DND-41 (cell line): ENCODE measurements around the gene CD82.

Experiments used
- ATAC-seq: fragments of 200-7000 bp; cut with Tn5 transposase; 3 replicates; pipeline ENCODE4 v1.9.1; 2021; ENCODE audit warnings: low read depth; ENCODE audit not compliant: insufficient read depth
- DNase-seq: peaks from one replicate; pipeline ENCODE4 v3.0.0-alpha.2; 2020
- H2AFZ ChIP-seq: 2 replicates; pipeline ENCODE4 v1.6.0; 2012; ENCODE audit warnings: low read depth, low read length
- H3K27ac ChIP-seq: 2 replicates; pipeline ENCODE4 v1.5.1; 2012; ENCODE audit warnings: low read length, inconsistent platforms
- H3K27me3 ChIP-seq: fragments of 200-600 bp; sonication (generic); 2 replicates; pipeline ENCODE4 v1.6.0; 2012; ENCODE audit warnings: low read length, mild to moderate bottlenecking, inconsistent platforms; ENCODE audit not compliant: insufficient read depth, poor library complexity
- H3K36me3 ChIP-seq: 2 replicates; pipeline ENCODE4 v1.5.1; 2012; ENCODE audit warnings: low read length, inconsistent platforms; ENCODE audit not compliant: insufficient read depth
- H3K4me1 ChIP-seq: 2 replicates; pipeline ENCODE4 v1.5.1; 2012; ENCODE audit warnings: mild to moderate bottlenecking, low read length; ENCODE audit not compliant: insufficient read depth
- H3K4me2 ChIP-seq: 2 replicates; pipeline ENCODE4 v1.6.0; 2012; ENCODE audit warnings: mild to moderate bottlenecking, moderate library complexity, low read length, inconsistent platforms; ENCODE audit not compliant: insufficient read depth
- H3K4me3 ChIP-seq, 2 experiments: fragments of 200-600 bp in 1 of 2; shearing (Covaris generic) in 1 of 2; 2 replicates each; pipeline ENCODE4 v1.5.1; 2012 to 2016; ENCODE audit warnings: inconsistent platforms in 2 of 2, low read length in 2 of 2, mild to moderate bottlenecking in 2 of 2, low read depth in 1 of 2, moderate library complexity in 1 of 2
- H3K79me2 ChIP-seq: 2 replicates; pipeline ENCODE4 v1.6.0; 2012; ENCODE audit warnings: low read length, inconsistent platforms; ENCODE audit not compliant: insufficient read depth
- H3K9ac ChIP-seq: 2 replicates; pipeline ENCODE4 v1.6.0; 2012; ENCODE audit warnings: low read depth, mild to moderate bottlenecking, inconsistent platforms, low read length, moderate library complexity
- H3K9me3 ChIP-seq: 2 replicates; pipeline ENCODE4 v1.5.1; 2012; ENCODE audit warnings: low read length, moderate library complexity, mild to moderate bottlenecking, inconsistent platforms; ENCODE audit not compliant: insufficient read depth, severe bottlenecking
- H4K20me1 ChIP-seq: 2 replicates; pipeline ENCODE4 v1.6.0; 2012; ENCODE audit warnings: low read length; ENCODE audit not compliant: insufficient read depth
- CTCF ChIP-seq: IDR thresholded peaks from 2 replicates; pipeline ENCODE4 v1.5.1; 2012; ENCODE audit warnings: borderline replicate concordance, low read length, moderate library complexity, mild to moderate bottlenecking; ENCODE audit not compliant: poor library complexity, severe bottlenecking; ENCODE audit errors: extremely low read depth
- EZH2 ChIP-seq: IDR thresholded peaks from 3 replicates; pipeline ENCODE4 v1.6.1; 2012; ENCODE audit warnings: borderline replicate concordance, low read depth, mild to moderate bottlenecking, moderate library complexity, low read length, inconsistent platforms; ENCODE audit not compliant: severe bottlenecking

CD82 gene

GRCh38 chr11:44608991-44609782, 43.7 kb downstream of the CD82 start:
- Histone ChIP-seq H3K27ac (0 out of 2 replicates have a peak overlapping the region, but pooled peaks have one; percentile 35), H3K4me3 (no peak overlapping the region), H3K36me3 (peaks cover 93% of the 10 kb centered on the region), H4K20me1 (peaks cover 26% of the 10 kb centered on the region), H3K4me1 (no peaks in the 10 kb centered on the region), H3K9me3 (no peaks in the 10 kb centered on the region), H3K27me3 (no peaks in the 10 kb centered on the region), H2AFZ (no peak overlapping the region), H3K79me2 (no peaks in the 10 kb centered on the region), H3K4me2 (no peak overlapping the region), H3K9ac (no peak overlapping the region)
- no peak for DNase-seq
- no peak for TF ChIP-seq EZH2
- TF ChIP-seq CTCF = no peak
- ATAC-seq = peak; percentile 32; the same call in 1 of the 3 replicates

- Histone ChIP-seq H3K9ac (no peak overlapping the region), H3K9me3 (no peaks in the 10 kb centered on the region), H3K27ac (0 out of 2 replicates have a peak overlapping the region, but pooled peaks have one; percentile 8), H3K4me3 (no peak overlapping the region), H3K4me2 (no peak overlapping the region), H3K4me1 (no peaks in the 10 kb centered on the region), H2AFZ (no peak overlapping the region), H3K27me3 (no peaks in the 10 kb centered on the region), H3K36me3 (peaks cover 93% of the 10 kb centered on the region), H3K79me2 (no peaks in the 10 kb centered on the region), H4K20me1 (peaks cover 30% of the 10 kb centered on the region)
- DNase-seq = no peak
- TF ChIP-seq EZH2 (no peak), CTCF (no peak)
- no peak for ATAC-seq
These were observed 44.3 kb downstream of the CD82 start for GRCh38 chr11:44609783-44610155.

- no peaks in the 10 kb centered on the region for H3K27me3 ChIP-seq
- H3K79me2 ChIP-seq = no peaks in the 10 kb centered on the region
- H4K20me1 ChIP-seq = peaks cover 31% of the 10 kb centered on the region
- no peak overlapping the region for H3K4me3 ChIP-seq
- no peak overlapping the region for H3K4me2 ChIP-seq
- ATAC-seq (no peak), DNase-seq (no peak)
- H3K27ac ChIP-seq = no peak overlapping the region
- H3K9me3 ChIP-seq = no peaks in the 10 kb centered on the region
- no peak overlapping the region for H2AFZ ChIP-seq
- H3K4me1 ChIP-seq = no peaks in the 10 kb centered on the region
- H3K36me3 ChIP-seq = peaks cover 93% of the 10 kb centered on the region
- no peak for TF ChIP-seq CTCF
- TF ChIP-seq EZH2 = no peak
- no peak overlapping the region for H3K9ac ChIP-seq
These were observed 44.9 kb downstream of the CD82 start for GRCh38 chr11:44610186-44610955.
